Measurements from ENCODE around the gene KIAA0319L.
"Not testable (repeated sequence)": the region's sequence is repeated elsewhere in the genome, so short reads cannot be mapped to it uniquely, and the experiment has no call there.

The KIAA0319L gene

DNA sequence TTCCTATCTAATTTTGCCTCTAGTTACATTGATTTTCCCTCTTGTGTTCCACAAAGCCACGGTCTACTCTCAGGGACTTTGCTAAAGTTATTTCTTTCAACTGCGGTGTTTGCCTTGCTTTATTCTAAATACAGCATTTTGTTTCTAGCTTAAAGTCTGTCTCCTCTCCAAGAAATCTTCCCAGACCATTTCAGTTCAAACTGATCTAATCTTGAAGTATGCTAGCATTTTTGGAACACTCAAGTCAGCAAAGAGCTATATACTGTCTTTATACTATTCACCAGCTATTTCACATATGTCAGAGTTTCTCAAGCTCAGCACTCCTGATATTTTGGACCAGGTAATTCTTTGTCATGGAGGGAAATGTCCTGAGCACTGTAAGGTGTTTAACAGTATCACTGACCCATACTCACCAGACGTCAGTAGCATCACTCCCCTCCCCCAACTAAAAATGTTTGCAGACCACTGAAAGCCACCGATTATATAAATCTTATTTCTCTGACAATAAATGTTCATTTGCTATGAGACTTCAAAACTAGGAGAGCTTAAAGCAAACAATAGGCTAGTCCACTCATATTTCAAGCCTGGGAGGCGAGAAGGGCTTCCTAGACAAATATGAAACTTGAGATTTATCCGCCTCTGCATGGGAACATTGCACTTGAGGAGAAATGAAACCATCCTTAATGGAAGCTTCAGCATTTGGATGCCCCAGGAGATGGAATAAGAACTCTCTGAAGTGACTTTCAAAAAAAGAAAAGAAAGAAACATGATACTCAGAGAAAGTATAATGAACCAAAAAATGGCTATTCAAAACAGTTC, 81.1 kb downstream of the KIAA0319L start:
- Mint-ChIP-seq H3K4me1 (no peaks in the 10 kb centered on the region), H3K4me3 (no peak overlapping the region), H3K36me3 (ENCODE audit: insufficient read depth) (peaks cover 22% of the 10 kb centered on the region), H3K9me3 (no peaks in the 10 kb centered on the region), H3K27me3 (no peaks in the 10 kb centered on the region), H3K27ac (ENCODE audit: low read depth) (no peak overlapping the region)
- DNase-seq (ENCODE audit: low spot score in 2 of 2) (no peak), ATAC-seq (replicated peaks; ENCODE audit: extremely low read depth, poor library complexity, severe bottlenecking) (no peak)

DNA sequence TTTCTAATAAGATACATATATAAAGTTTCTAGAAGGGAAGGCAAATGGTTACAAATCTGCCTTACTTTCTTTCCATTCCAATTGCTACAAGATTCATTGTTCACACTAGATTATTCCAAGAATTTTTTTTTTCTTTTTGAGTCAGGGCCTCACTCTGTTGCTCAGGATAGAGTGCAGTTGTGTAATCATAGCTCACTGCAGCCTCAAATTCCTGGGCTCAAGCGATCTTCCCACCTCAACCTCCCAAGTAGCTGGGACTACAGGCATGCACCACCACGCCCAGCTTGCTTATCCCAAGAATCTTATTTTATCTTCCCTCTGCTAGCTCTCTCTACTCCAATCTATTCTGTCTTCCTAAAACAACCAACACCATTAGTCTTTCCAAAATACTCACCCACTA, 81.8 kb downstream of the KIAA0319L start:
- ATAC-seq (replicated peaks; ENCODE audit: extremely low read depth, poor library complexity, severe bottlenecking), result no peak
- Mint-ChIP-seq H3K4me3 (no peak overlapping the region), H3K36me3 (ENCODE audit: insufficient read depth) (peaks cover 26% of the 10 kb centered on the region), H3K27me3 (no peaks in the 10 kb centered on the region), H3K27ac (ENCODE audit: low read depth) (no peak overlapping the region), H3K4me1 (no peaks in the 10 kb centered on the region), H3K9me3 (no peaks in the 10 kb centered on the region)
- no peak for DNase-seq (ENCODE audit: low spot score in 2 of 2)

DNA sequence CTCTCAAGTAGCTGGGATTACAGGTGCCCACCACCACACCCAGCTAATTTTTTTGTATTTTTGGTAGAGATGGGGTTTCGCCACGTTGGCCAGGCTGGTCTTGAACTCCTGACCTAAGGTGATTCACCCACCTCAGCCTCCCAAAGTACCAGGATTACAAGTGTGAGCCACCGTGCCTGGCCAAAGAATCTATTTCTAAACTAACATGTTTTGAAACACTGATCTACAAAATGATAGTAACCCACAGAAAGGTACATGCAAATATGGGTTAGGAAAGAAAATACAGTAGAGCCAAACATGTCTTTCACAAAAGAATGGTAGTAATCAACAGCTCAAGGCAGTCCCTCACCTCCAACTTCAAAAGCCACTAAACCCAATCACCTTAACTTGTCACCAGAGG, 84.0 kb downstream of the KIAA0319L start:
- not testable (repeated sequence) for H3K27ac Mint-ChIP-seq (ENCODE audit: low read depth); H3K9me3 Mint-ChIP-seq; H3K4me3 Mint-ChIP-seq; H3K4me1 Mint-ChIP-seq; DNase-seq (ENCODE audit: low spot score in 2 of 2); ATAC-seq (replicated peaks; ENCODE audit: extremely low read depth, poor library complexity, severe bottlenecking); H3K27me3 Mint-ChIP-seq
- peaks cover 33% of the 10 kb centered on the region for H3K36me3 Mint-ChIP-seq (ENCODE audit: insufficient read depth)

DNA sequence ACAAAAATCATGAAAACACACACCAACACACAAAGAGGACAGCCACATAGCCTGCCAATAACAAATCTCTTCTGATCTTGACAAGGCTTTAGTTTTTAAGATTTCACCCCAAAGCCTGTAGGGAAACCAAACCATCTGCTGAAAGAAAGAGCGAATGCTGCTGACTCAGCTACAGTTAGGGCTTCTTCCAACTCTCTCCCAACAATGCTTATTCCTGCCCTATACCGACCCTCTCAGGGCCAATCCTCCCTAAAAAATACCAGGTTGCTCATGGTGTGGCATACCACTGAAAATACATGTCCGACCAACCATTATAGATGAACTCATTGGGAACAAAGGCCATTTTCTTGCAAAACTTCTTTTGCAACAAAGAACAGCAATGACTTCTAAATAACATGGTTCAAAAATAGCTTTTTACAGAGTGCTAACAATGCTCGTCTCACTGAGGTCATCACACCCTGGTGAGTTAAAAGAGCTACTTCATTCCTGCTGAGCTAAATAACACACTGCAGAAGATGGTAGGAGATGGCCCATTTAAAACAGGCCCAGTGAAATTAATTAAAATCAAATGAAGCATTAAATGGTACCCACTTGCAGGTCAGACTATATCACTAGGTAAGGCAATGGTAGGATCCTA, 86.1 kb downstream of the KIAA0319L start:
- Mint-ChIP-seq H3K9me3 (no peaks in the 10 kb centered on the region), H3K36me3 (ENCODE audit: insufficient read depth) (peaks cover 23% of the 10 kb centered on the region), H3K4me3 (no peak overlapping the region), H3K27ac (ENCODE audit: low read depth) (no peak overlapping the region), H3K4me1 (peaks cover 10% of the 10 kb centered on the region), H3K27me3 (no peaks in the 10 kb centered on the region)
- ATAC-seq (replicated peaks; ENCODE audit: extremely low read depth, poor library complexity, severe bottlenecking) (no peak), DNase-seq (ENCODE audit: low spot score in 2 of 2) (no peak)

DNA sequence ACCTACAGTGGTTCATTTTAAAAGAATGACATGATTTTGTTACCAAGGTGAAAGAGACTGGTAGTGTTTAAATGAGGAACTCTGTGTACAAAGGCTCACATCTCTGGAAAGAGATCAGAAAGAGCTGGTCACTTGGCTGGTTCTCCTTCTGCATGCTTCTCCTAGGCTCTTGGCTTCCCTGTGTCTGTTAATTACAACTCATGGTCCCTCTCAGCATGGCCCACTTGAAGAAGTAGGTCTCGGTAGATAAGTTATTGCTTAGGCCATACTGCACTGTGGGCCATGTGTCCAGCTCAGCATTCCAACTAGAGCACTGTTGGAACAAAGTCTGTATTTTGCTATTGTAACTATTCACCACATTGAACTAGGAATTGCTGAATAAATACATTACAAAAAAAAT, 91.1 kb downstream of the KIAA0319L start:
- Mint-ChIP-seq H3K4me3 (no peak overlapping the region), H3K9me3 (peaks cover 6% of the 10 kb centered on the region), H3K27ac (ENCODE audit: low read depth) (no peak overlapping the region), H3K36me3 (ENCODE audit: insufficient read depth) (peaks cover 24% of the 10 kb centered on the region), H3K4me1 (peaks cover 15% of the 10 kb centered on the region), H3K27me3 (no peaks in the 10 kb centered on the region)
- DNase-seq (ENCODE audit: low spot score in 2 of 2) (no peak), ATAC-seq (replicated peaks; ENCODE audit: extremely low read depth, poor library complexity, severe bottlenecking) (no peak)

DNA sequence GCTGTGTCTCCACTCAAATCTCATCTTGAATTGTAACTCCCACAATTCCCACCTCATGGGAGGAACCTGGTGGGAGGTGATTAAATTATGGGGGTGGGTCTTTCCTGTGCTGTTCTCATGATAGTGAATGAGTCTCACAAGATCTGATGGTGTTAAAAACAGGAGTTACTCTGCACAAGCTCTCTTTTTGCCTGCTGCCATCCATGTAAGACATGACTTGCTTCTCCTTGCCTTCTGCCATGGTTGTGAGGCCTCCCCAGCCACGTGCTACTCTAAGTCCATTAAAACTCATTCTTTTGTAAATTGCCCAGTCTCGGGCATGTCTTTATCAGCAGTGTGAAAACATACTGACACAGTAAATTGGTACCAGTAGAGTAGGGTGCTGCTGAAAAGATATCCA, 93.5 kb downstream of the KIAA0319L start:
- not testable (repeated sequence) for H3K27ac Mint-ChIP-seq (ENCODE audit: low read depth); H3K9me3 Mint-ChIP-seq; H3K4me3 Mint-ChIP-seq; DNase-seq (ENCODE audit: low spot score in 2 of 2); H3K27me3 Mint-ChIP-seq; ATAC-seq (replicated peaks; ENCODE audit: extremely low read depth, poor library complexity, severe bottlenecking)
- Mint-ChIP-seq H3K4me1 (peaks cover 26% of the 10 kb centered on the region), H3K36me3 (ENCODE audit: insufficient read depth) (peaks cover 22% of the 10 kb centered on the region)

DNA sequence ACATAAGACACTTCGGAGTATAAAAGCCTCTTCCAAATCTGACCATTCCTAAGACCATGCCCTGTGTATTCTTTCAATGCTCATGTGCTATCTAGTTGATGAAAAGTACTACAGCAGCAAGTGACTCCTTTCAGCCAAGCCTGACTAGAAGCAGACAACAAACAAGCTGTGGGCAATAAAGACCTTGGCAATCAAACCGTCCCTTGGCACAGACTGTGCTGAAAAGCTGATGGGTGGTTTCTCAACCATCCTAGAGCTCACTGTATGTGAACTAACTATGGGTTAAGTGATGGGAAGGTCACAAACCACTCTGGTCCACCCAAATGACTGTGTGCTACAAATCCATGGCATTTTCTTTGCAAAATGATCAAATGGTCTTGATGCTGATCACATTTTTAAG, 94.0 kb downstream of the KIAA0319L start:
- H3K27ac Mint-ChIP-seq (ENCODE audit: low read depth), result no peak overlapping the region
- peaks cover 18% of the 10 kb centered on the region for H3K36me3 Mint-ChIP-seq (ENCODE audit: insufficient read depth)
- no peak overlapping the region for H3K4me3 Mint-ChIP-seq
- peaks cover 6% of the 10 kb centered on the region for H3K9me3 Mint-ChIP-seq
- H3K27me3 Mint-ChIP-seq, result no peaks in the 10 kb centered on the region
- DNase-seq (ENCODE audit: low spot score in 2 of 2), result no peak
- ATAC-seq (replicated peaks; ENCODE audit: extremely low read depth, poor library complexity, severe bottlenecking), result no peak
- peaks cover 21% of the 10 kb centered on the region for H3K4me1 Mint-ChIP-seq

DNA sequence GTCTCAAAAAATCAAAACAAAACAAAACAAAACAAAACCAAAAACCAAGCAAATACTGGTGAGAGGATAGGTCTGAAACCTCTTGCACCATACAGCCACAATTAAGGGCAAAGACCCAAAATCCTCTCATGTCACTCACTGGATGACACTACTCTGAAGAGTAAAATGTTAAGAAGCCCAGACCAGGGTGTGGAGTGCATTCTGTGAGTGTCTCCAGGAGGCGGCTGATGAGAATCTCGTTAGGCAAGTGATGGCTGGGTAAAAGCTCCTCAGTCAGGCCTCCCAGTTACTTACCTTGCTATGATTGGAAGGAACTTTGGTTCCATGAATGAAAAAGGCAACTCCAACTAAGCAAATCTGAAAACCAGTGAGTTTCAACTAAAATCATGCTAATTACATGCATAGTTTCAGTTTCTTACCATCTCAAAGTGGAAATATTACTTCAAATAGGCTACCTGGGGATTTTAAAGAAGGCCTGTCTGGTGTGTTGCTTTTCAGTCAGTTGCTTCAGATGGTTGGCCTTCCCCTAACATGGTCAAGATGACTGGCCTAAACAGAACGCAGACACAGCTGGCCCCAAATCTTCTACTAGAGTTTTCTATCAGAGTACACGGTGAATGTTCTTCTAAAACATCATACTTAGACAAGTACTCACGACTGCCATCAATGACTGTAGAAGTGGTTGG, 95.1 kb downstream of the KIAA0319L start:
- Mint-ChIP-seq H3K9me3 (peaks cover 6% of the 10 kb centered on the region), H3K4me3 (no peak overlapping the region), H3K36me3 (ENCODE audit: insufficient read depth) (peaks cover 16% of the 10 kb centered on the region), H3K27me3 (no peaks in the 10 kb centered on the region), H3K27ac (ENCODE audit: low read depth) (peak overlapping the region; percentile 72), H3K4me1 (peaks cover 22% of the 10 kb centered on the region)
- ATAC-seq (replicated peaks; ENCODE audit: extremely low read depth, poor library complexity, severe bottlenecking), result no peak
- DNase-seq (ENCODE audit: low spot score in 2 of 2), result no peak

DNA sequence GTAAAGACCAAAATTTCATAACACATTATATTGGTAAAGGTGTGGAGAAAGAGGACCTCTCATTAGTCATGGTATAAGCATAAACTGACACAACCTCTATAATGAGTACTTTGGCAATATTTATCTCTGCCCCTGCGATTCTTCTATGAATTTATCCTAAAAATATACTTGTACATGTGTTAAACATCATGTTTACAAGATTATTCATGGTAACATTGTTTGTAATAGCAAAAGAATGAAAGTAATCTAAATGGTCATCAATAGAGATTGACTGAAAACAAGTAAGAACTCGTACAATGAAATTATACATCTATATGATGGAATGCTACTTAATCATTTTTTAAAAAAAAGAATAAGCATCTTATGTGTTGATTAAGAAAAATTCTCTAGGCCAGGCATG, 96.4 kb downstream of the KIAA0319L start:
- H3K36me3 Mint-ChIP-seq (ENCODE audit: insufficient read depth), result peaks cover 19% of the 10 kb centered on the region
- H3K4me1 Mint-ChIP-seq, result peaks cover 23% of the 10 kb centered on the region
- DNase-seq (ENCODE audit: low spot score in 2 of 2) (no peak), ATAC-seq (replicated peaks; ENCODE audit: extremely low read depth, poor library complexity, severe bottlenecking) (no peak)
- H3K9me3 Mint-ChIP-seq, result peaks cover 6% of the 10 kb centered on the region
- H3K4me3 Mint-ChIP-seq, result no peak overlapping the region
- H3K27me3 Mint-ChIP-seq, result no peaks in the 10 kb centered on the region
- no peak overlapping the region for H3K27ac Mint-ChIP-seq (ENCODE audit: low read depth)

DNA sequence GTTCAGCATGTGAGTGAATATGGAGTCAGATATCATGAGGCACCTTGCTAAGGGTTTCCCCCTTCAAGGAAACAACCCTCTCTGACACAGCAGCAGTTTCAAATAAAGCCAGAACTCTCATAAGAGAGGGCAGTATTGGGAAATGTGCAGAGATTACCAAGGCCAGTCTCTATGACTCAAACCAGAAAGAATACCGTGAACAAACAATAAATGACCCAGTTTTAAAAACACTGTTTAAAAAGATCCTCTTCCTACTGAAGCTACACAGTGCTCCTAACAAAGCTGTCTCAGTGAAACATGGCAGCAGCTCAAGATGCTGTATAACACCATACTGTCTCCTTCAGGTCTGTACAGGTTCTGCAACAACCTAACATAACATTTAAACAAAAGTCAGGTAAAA, 102.6 kb downstream of the KIAA0319L start:
- no peak for ATAC-seq (replicated peaks; ENCODE audit: extremely low read depth, poor library complexity, severe bottlenecking)
- peak overlapping the region; percentile 46 for H3K27ac Mint-ChIP-seq (ENCODE audit: low read depth)
- DNase-seq (ENCODE audit: low spot score in 2 of 2), result no peak
- peaks cover 21% of the 10 kb centered on the region for H3K36me3 Mint-ChIP-seq (ENCODE audit: insufficient read depth)
- H3K9me3 Mint-ChIP-seq, result no peaks in the 10 kb centered on the region
- no peaks in the 10 kb centered on the region for H3K27me3 Mint-ChIP-seq
- no peak overlapping the region for H3K4me3 Mint-ChIP-seq
- peaks cover 26% of the 10 kb centered on the region for H3K4me1 Mint-ChIP-seq

DNA sequence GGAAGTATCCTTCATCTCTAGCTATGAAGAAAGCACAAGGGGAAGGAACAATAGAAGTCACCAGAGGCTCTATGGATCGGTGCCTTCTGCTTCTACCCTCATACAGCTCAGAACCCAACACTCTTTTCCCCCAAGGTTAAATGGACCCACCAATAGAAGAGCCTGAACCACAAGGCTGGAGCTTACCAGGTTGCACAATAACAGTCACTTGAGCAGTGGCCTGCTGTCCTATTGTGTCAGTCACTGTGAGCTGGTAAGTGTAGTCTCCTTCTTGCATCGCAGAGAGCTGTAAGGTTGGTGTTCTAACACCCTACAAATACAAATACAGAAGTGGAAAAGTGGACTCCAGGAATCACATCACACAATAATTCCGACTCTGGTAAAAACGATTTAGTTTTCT, 103.0 kb downstream of the KIAA0319L start:
- ATAC-seq (replicated peaks; ENCODE audit: extremely low read depth, poor library complexity, severe bottlenecking) (no peak), DNase-seq (ENCODE audit: low spot score in 2 of 2) (no peak)
- Mint-ChIP-seq H3K9me3 (no peaks in the 10 kb centered on the region), H3K36me3 (ENCODE audit: insufficient read depth) (peaks cover 21% of the 10 kb centered on the region), H3K4me1 (peaks cover 25% of the 10 kb centered on the region), H3K27me3 (no peaks in the 10 kb centered on the region), H3K27ac (ENCODE audit: low read depth) (peak overlapping the region; percentile 46), H3K4me3 (no peak overlapping the region)

DNA sequence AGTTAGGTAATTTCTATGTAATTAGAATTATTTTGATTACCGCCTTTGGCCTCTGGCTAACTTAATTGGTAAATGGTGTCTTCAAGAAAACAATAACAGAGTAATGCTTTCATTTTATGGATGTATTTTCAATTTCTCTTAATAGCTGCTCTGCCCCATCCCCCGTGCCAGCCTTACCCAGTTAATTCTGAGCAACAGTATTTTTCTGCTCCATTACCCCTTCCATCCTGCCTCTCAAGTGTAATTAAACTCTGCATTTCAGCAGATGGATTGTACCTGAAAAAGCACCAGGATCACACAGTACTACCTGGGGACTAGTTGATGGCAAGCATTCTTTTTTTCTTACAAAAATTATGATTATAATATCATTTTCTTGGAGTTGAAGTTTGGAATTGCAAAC, 104.2 kb downstream of the KIAA0319L start:
- H3K4me1 Mint-ChIP-seq, result peaks cover 20% of the 10 kb centered on the region
- H3K36me3 Mint-ChIP-seq (ENCODE audit: insufficient read depth), result peaks cover 27% of the 10 kb centered on the region
- H3K27ac Mint-ChIP-seq (ENCODE audit: low read depth), result peak overlapping the region; percentile 58
- no peaks in the 10 kb centered on the region for H3K27me3 Mint-ChIP-seq
- ATAC-seq (replicated peaks; ENCODE audit: extremely low read depth, poor library complexity, severe bottlenecking) (no peak), DNase-seq (ENCODE audit: low spot score in 2 of 2) (no peak)
- no peak overlapping the region for H3K4me3 Mint-ChIP-seq
- H3K9me3 Mint-ChIP-seq, result no peaks in the 10 kb centered on the region
